ENCODE measurements around the gene FAM174B.

The FAM174B gene

DNA sequence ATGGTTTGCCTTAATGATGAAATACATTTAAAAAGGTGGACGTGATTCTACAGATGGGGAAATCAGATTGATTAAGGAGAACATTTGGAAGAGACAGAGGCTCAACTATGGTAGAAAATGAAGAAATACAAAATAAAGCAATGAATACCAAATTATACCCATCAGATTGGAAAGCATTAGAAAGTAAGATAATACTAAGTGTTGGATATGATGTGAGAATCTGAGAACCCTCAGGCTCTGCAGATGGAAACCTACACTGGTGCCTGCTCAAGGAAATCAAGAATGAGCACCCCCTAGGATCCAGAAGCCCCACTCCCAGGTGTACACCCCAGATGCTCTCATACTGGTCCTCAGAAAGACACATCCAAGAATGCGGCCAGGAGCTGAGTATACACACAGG is 4.6 kb downstream of the FAM174B start:
- peaks cover 41% of the 10 kb centered on the region for H3K4me1 ChIP-seq (ENCODE audit: control insufficient read depth, low read depth, low read length)
- peaks cover 8% of the 10 kb centered on the region for H3K27me3 ChIP-seq (ENCODE audit: control insufficient read depth, insufficient read depth, low read length)
- H3K36me3 ChIP-seq (ENCODE audit: control insufficient read depth, low read depth, low read length): no peaks in the 10 kb centered on the region
- no peaks in the 10 kb centered on the region for H3K9me3 ChIP-seq (ENCODE audit: control insufficient read depth, low read depth, low read length)
- H3K4me3 ChIP-seq (ENCODE audit: low read length): no peak overlapping the region
- no peak overlapping the region for H3K9ac ChIP-seq (ENCODE audit: low read length)
- no peak overlapping the region for H3K27ac ChIP-seq (ENCODE audit: low read length)

DNA sequence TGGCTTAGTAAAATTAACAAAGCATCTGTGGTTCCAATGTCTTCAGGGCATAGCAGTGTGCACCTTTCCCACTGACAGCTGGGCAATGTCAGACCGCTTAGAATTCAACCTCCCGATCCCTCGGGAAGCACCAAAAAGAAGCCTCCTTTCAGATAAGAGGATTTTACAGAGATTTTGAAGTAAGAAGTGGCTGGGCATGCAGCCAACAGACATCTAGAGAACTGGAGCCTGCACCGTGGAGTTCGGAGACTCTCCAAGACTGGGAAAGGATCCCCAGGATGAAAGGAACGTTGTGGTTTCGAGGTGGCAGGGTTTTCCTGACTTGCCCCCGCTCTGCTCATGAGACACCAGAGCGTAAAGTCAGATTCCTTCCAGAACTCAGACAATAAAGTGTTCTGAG is 5.3 kb downstream of the FAM174B start:
- Histone ChIP-seq H3K36me3 (ENCODE audit: control insufficient read depth, low read depth, low read length) (no peaks in the 10 kb centered on the region), H3K27me3 (ENCODE audit: control insufficient read depth, insufficient read depth, low read length) (peaks cover 5% of the 10 kb centered on the region), H3K9me3 (ENCODE audit: control insufficient read depth, low read depth, low read length) (no peaks in the 10 kb centered on the region), H3K9ac (ENCODE audit: low read length) (no peak overlapping the region), H3K4me3 (ENCODE audit: low read length) (no peak overlapping the region), H3K4me1 (ENCODE audit: control insufficient read depth, low read depth, low read length) (peaks cover 46% of the 10 kb centered on the region), H3K27ac (ENCODE audit: low read length) (no peak overlapping the region)

DNA sequence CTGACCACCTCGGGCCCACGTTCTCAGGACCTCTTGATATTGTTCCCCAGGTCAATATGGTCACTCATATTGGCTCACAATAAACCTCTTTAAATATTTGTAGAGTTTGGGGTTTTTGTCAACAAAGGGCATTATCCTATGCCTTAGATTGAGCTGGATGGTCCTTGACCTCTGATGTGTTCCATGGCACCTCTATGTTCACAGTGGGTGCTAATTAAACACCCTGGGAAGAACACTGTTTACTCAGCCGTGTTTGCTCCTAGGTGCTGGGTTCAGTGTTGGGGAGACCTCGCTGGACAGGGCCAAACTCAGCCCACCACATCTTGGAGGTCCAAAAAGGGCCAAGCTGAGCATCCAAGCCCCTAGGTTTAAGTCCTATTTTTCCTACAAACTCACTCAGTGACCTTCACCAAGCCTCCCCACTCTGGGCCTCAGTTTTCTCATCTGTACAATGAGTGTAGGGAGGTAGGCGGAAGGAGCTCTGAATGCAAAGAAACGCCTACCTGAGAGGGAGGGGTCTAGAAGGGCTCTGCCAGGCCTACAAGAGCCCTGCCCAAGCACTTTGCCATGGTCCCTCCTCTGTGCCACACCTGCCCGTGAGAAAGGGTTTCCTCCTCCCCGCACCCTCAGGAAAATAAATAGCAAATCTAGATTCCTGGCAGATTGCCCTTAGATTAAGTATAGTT is 7.2 kb downstream of the FAM174B start:
- peak overlapping the region; percentile 34 for H3K4me3 ChIP-seq (ENCODE audit: low read length)
- H3K27me3 ChIP-seq (ENCODE audit: control insufficient read depth, insufficient read depth, low read length): no peaks in the 10 kb centered on the region
- H3K9ac ChIP-seq (ENCODE audit: low read length): peak overlapping the region; percentile 49
- peak overlapping the region; percentile 94 for H3K27ac ChIP-seq (ENCODE audit: low read length)
- no peaks in the 10 kb centered on the region for H3K9me3 ChIP-seq (ENCODE audit: control insufficient read depth, low read depth, low read length)
- no peaks in the 10 kb centered on the region for H3K36me3 ChIP-seq (ENCODE audit: control insufficient read depth, low read depth, low read length)
- peaks cover 45% of the 10 kb centered on the region for H3K4me1 ChIP-seq (ENCODE audit: control insufficient read depth, low read depth, low read length)

- Histone ChIP-seq H3K4me1 (ENCODE audit: control insufficient read depth, low read depth, low read length) (peaks cover 45% of the 10 kb centered on the region), H3K36me3 (ENCODE audit: control insufficient read depth, low read depth, low read length) (no peaks in the 10 kb centered on the region), H3K4me3 (ENCODE audit: low read length) (peak overlapping the region; percentile 34), H3K27me3 (ENCODE audit: control insufficient read depth, insufficient read depth, low read length) (no peaks in the 10 kb centered on the region), H3K9ac (ENCODE audit: low read length) (peak overlapping the region; percentile 49), H3K9me3 (ENCODE audit: control insufficient read depth, low read depth, low read length) (no peaks in the 10 kb centered on the region), H3K27ac (ENCODE audit: low read length) (peak overlapping the region; percentile 94)
Measured at GRCh38 chr15:92647467-92648163, 8.0 kb downstream of the FAM174B start.

GRCh38 chr15:92646216-92646615 is 9.4 kb downstream of the FAM174B start:
- Histone ChIP-seq H3K27me3 (ENCODE audit: control insufficient read depth, insufficient read depth, low read length) (no peaks in the 10 kb centered on the region), H3K27ac (ENCODE audit: low read length) (no peak overlapping the region), H3K9ac (ENCODE audit: low read length) (no peak overlapping the region), H3K9me3 (ENCODE audit: control insufficient read depth, low read depth, low read length) (no peaks in the 10 kb centered on the region), H3K4me3 (ENCODE audit: low read length) (no peak overlapping the region), H3K36me3 (ENCODE audit: control insufficient read depth, low read depth, low read length) (no peaks in the 10 kb centered on the region), H3K4me1 (ENCODE audit: control insufficient read depth, low read depth, low read length) (peaks cover 45% of the 10 kb centered on the region)

DNA sequence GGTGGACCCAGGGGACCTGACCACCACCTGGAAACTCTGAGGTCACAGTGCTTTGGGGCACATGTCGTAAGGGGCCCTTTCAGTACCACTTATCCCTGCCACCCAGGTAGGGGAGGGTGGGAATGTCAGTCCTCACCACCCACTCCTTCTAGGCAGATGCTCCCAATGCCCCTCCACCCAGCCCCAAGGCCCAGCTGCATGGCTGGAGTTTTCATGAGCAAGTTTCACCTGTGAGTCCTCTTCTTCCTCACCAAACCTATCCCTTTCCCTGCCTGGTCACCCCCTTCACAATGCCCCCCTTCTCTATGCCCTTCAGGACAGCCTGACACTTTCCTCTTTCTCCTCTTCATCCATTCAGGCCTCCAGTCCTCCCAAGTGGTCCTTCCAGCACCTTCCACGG is 9.8 kb downstream of the FAM174B start:
- Histone ChIP-seq H3K27me3 (ENCODE audit: control insufficient read depth, insufficient read depth, low read length) (no peaks in the 10 kb centered on the region), H3K9ac (ENCODE audit: low read length) (no peak overlapping the region), H3K4me3 (ENCODE audit: low read length) (no peak overlapping the region), H3K4me1 (ENCODE audit: control insufficient read depth, low read depth, low read length) (peaks cover 45% of the 10 kb centered on the region), H3K27ac (ENCODE audit: low read length) (no peak overlapping the region), H3K36me3 (ENCODE audit: control insufficient read depth, low read depth, low read length) (no peaks in the 10 kb centered on the region), H3K9me3 (ENCODE audit: control insufficient read depth, low read depth, low read length) (no peaks in the 10 kb centered on the region)

DNA sequence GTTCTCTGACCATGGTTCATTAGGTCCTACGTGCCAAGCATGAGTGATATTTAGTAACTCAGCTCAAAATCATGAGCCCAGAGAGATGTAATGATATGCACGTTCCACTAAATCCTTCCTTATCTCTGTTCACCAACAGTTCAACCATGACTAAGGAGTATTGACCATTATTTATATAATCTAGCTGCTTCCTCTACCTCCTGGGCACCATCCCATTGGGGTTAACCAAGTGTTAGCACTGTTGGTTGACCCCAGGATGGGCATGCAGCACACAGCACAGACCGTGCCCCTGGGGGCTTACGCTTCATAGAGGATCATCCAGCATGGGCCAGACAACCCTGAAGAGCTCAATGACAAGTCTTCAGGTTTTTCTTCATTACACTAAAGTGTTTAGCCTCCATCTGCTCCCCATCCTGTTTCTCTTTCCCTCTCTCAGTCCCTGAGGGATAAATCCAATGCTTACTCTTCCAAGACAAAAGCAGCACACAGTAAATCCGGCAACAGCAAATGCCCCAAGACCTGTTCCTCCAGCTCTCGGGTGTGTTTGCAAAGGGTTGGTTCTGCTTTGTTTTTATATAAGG is 10.4 kb downstream of the FAM174B start:
- Histone ChIP-seq H3K9ac (ENCODE audit: low read length) (no peak overlapping the region), H3K36me3 (ENCODE audit: control insufficient read depth, low read depth, low read length) (no peaks in the 10 kb centered on the region), H3K9me3 (ENCODE audit: control insufficient read depth, low read depth, low read length) (no peaks in the 10 kb centered on the region), H3K4me3 (ENCODE audit: low read length) (no peak overlapping the region), H3K4me1 (ENCODE audit: control insufficient read depth, low read depth, low read length) (peaks cover 45% of the 10 kb centered on the region), H3K27me3 (ENCODE audit: control insufficient read depth, insufficient read depth, low read length) (no peaks in the 10 kb centered on the region), H3K27ac (ENCODE audit: low read length) (no peak overlapping the region)

- H3K9me3 ChIP-seq (ENCODE audit: control insufficient read depth, low read depth, low read length): no peaks in the 10 kb centered on the region
- H3K27ac ChIP-seq (ENCODE audit: low read length): no peak overlapping the region
- H3K36me3 ChIP-seq (ENCODE audit: control insufficient read depth, low read depth, low read length): no peaks in the 10 kb centered on the region
- peaks cover 38% of the 10 kb centered on the region for H3K4me1 ChIP-seq (ENCODE audit: control insufficient read depth, low read depth, low read length)
- no peak overlapping the region for H3K9ac ChIP-seq (ENCODE audit: low read length)
- no peak overlapping the region for H3K4me3 ChIP-seq (ENCODE audit: low read length)
- H3K27me3 ChIP-seq (ENCODE audit: control insufficient read depth, insufficient read depth, low read length): no peaks in the 10 kb centered on the region
Measured at GRCh38 chr15:92643849-92644815, 11.4 kb downstream of the FAM174B start.

DNA sequence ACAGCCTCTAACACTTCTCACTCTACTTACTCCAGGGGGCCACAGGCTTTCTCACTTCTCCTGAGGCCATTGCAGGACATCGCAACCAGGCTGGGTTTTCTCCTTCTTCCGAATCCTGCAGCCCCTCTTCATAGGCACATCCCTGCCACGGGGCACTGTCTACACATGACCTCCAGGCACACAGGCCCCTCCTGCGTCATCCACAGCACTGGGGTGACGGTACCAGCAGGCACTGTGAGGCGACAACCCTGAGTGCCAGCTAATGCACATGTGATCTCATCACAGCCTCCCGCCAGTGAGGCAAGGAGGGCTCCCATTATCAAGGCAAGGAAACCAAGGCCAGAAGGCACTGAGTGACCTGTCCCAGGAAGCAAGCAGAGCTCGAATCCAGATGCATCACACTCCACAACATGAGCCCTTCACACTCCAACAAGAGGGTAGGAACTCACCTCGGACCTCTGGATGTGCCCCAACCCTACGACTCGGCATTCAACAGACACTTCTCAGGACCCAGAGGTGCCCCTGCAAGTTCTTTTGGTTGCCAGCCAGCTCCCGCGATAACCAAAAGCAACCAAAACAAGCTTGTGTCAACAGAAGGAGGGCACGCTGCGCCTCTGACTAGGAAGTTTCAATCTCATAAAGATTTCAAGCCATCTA is 16.7 kb downstream of the FAM174B start:
- H3K4me3 ChIP-seq (ENCODE audit: low read length): no peak overlapping the region
- no peaks in the 10 kb centered on the region for H3K9me3 ChIP-seq (ENCODE audit: control insufficient read depth, low read depth, low read length)
- no peak overlapping the region for H3K27ac ChIP-seq (ENCODE audit: low read length)
- no peak overlapping the region for H3K9ac ChIP-seq (ENCODE audit: low read length)
- no peaks in the 10 kb centered on the region for H3K27me3 ChIP-seq (ENCODE audit: control insufficient read depth, insufficient read depth, low read length)
- H3K4me1 ChIP-seq (ENCODE audit: control insufficient read depth, low read depth, low read length): peaks cover 19% of the 10 kb centered on the region
- H3K36me3 ChIP-seq (ENCODE audit: control insufficient read depth, low read depth, low read length): no peaks in the 10 kb centered on the region

GRCh38 chr15:92638291-92638708 is 17.3 kb downstream of the FAM174B start:
- H3K36me3 ChIP-seq (ENCODE audit: control insufficient read depth, low read depth, low read length): no peaks in the 10 kb centered on the region
- no peak overlapping the region for H3K9ac ChIP-seq (ENCODE audit: low read length)
- H3K9me3 ChIP-seq (ENCODE audit: control insufficient read depth, low read depth, low read length): no peaks in the 10 kb centered on the region
- H3K4me3 ChIP-seq (ENCODE audit: low read length): no peak overlapping the region
- H3K27ac ChIP-seq (ENCODE audit: low read length): no peak overlapping the region
- peaks cover 19% of the 10 kb centered on the region for H3K4me1 ChIP-seq (ENCODE audit: control insufficient read depth, low read depth, low read length)
- no peaks in the 10 kb centered on the region for H3K27me3 ChIP-seq (ENCODE audit: control insufficient read depth, insufficient read depth, low read length)

DNA sequence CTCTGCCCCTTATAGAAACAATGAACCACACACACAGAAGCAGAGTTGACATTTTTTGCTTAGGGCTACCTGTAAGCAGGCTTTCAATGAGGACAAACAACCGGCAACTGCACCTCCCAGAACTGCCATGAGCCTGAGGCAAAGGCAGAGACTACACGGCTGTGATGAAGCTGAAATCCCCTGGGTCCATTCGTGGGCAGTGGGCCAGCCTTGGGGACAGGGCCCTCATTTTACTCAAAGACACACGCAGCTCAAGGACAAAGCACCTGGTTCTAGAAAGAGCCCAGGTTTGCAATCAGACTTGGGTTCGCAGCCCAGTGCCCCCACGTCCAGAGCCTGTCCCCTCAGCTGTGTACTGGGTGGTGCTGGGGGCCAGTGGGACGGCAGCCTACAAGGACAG is 17.9 kb downstream of the FAM174B start:
- no peaks in the 10 kb centered on the region for H3K27me3 ChIP-seq (ENCODE audit: control insufficient read depth, insufficient read depth, low read length)
- no peak overlapping the region for H3K4me3 ChIP-seq (ENCODE audit: low read length)
- no peak overlapping the region for H3K27ac ChIP-seq (ENCODE audit: low read length)
- H3K9ac ChIP-seq (ENCODE audit: low read length): no peak overlapping the region
- H3K36me3 ChIP-seq (ENCODE audit: control insufficient read depth, low read depth, low read length): no peaks in the 10 kb centered on the region
- no peaks in the 10 kb centered on the region for H3K9me3 ChIP-seq (ENCODE audit: control insufficient read depth, low read depth, low read length)
- peaks cover 19% of the 10 kb centered on the region for H3K4me1 ChIP-seq (ENCODE audit: control insufficient read depth, low read depth, low read length)

Data from iPS-18a (cell line).